CD4-positive, CD25-positive, alpha-beta regulatory T cell (primary cell): Measurements from ENCODE around the gene BBS2. TPM values are rescaled to one million over a fixed set of nuclear protein-coding genes. Genes with fewer than 3 reads are reported as not detected.

Experiments
- ATAC-seq, 2 donors: fragments of 150-1000 bp; cut with Tn5 transposase; one replicate each; pipeline ENCODE4 v1.10.0; 2021; ENCODE audit warnings: low read depth in 2 of 2, moderate number of reproducible peaks in 2 of 2, moderate library complexity in 1 of 2
- DNase-seq, 3 donors: peaks; one replicate each; pipeline versions ENCODE4 v3.0.0 to v3.0.0-alpha.2; 2012 to 2022; ENCODE audit warnings: mixed read lengths in 1 of 3
- H3K27ac ChIP-seq: one replicate; pipeline ENCODE4 v1.7.0; 2013; ENCODE audit warnings: mild to moderate bottlenecking, low read length; ENCODE audit not compliant: insufficient read depth, poor library complexity, severe bottlenecking
- H3K27me3 ChIP-seq: one replicate; pipeline ENCODE4 v1.7.0; 2013; ENCODE audit warnings: low read length; ENCODE audit not compliant: control insufficient read depth, insufficient read depth
- H3K36me3 ChIP-seq: one replicate; pipeline ENCODE4 v1.7.0; 2013; ENCODE audit warnings: mild to moderate bottlenecking, low read length, moderate library complexity; ENCODE audit not compliant: control insufficient read depth, insufficient read depth
- H3K4me1 ChIP-seq: 2 replicates; pipeline ENCODE4 v1.7.0; 2013; ENCODE audit warnings: mild to moderate bottlenecking, low read length; ENCODE audit not compliant: insufficient read depth, control insufficient read depth, poor library complexity, severe bottlenecking
- H3K4me3 ChIP-seq: one replicate; pipeline ENCODE4 v1.7.0; 2013; ENCODE audit warnings: low read depth, mild to moderate bottlenecking, low read length, moderate library complexity
- H3K9me3 ChIP-seq, 2 experiments: 1 replicate in 1 of 2; 2 replicates in 1 of 2; pipeline ENCODE4 v1.7.0; 2013; ENCODE audit warnings: low read length in 2 of 2, mild to moderate bottlenecking in 1 of 2, moderate library complexity in 1 of 2; ENCODE audit not compliant: control insufficient read depth in 2 of 2
- H3K27ac Mint-ChIP-seq, 3 donors: one replicate each; pipeline ENCODE4 v1.8.0; 2020 to 2022; ENCODE audit warnings: mild to moderate bottlenecking in 3 of 3, mixed read lengths in 3 of 3, moderate library complexity in 2 of 3
- H3K27me3 Mint-ChIP-seq: one replicate; pipeline ENCODE4 v1.8.0; 2022; ENCODE audit warnings: mild to moderate bottlenecking, mixed read lengths
- H3K36me3 Mint-ChIP-seq: one replicate; pipeline ENCODE4 v1.8.0; 2020; ENCODE audit warnings: mixed read lengths
- H3K4me1 Mint-ChIP-seq, 4 donors: one replicate each; pipeline ENCODE4 v1.8.0; 2020 to 2022; ENCODE audit warnings: mixed read lengths in 4 of 4, mild to moderate bottlenecking in 1 of 4
- H3K4me3 Mint-ChIP-seq, 4 donors: one replicate each; pipeline ENCODE4 v1.8.0; 2020 to 2022; ENCODE audit warnings: mild to moderate bottlenecking in 4 of 4, mixed read lengths in 4 of 4, moderate library complexity in 3 of 4
- H3K9me3 Mint-ChIP-seq, 7 donors: one replicate each; pipeline ENCODE4 v1.8.0; 2020 to 2022; ENCODE audit warnings: mixed read lengths in 7 of 7, mild to moderate bottlenecking in 3 of 7, moderate library complexity in 2 of 7
- polyA plus RNA-seq, 4 donors: library from polyadenylated mRNA; unstranded; fragments of 300-500 nt; fragmentation: Illumina TruSeq; gene quantifications; one replicate each; pipeline ENCODE4 v1.2.3, GENCODE V29; 2021
- total RNA-seq: library from RNA; stranded (reverse); gene quantifications from one replicate; pipeline ENCODE4 v1.2.3, GENCODE V29; 2022

BBS2 gene
- total and polyA plus RNA-seq, 5 donors from 2014 or later, result 24.8 to 46.5 (median 37.0) TPM

DNA sequence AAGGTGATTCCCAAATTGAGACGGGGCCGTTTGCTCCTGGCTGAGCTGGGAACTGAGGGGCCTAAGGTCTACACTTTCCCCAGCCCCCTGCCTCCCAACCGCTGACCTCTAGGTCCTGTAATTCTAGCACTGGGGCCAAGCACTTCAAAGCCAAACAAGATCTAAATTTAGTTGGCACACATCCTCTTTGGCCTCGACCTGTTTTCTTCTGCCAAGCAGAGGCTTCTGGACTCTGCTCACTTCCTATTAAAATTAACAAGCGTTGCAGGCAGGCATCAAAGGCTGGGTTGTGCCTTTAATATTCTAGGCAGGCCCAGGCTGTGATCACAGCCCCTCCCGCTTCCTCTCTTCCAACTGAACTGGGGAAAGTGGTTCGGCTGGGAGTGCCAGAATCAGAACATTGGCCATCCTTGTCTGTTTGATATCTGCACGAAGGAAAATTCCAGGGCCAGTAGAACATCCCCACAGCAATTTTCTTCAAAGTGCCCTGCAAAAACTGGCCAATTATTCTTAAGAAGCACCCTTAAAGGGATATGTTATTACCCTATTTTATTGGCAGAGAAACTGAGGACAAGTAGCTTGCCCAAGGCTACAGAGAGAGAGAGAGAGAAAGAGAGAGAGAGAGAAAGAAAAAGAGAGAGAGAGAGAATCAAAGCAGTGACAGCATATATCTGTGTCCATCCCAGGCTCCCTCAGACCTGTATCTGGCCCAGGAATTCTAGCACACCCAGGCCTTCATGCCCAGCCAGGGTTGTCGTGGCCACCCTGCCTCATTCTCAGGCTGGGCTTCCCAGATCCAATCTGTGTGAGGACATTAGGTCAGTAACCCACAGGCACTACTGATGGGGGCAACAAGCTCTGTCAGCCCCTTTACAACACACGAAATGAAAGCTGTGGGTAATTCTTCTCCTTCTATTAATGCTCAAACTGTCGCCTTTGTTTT is 32.2 kb upstream of the BBS2 start:
- H3K9me3 ChIP-seq, result no peaks in the 10 kb centered on the region

DNA sequence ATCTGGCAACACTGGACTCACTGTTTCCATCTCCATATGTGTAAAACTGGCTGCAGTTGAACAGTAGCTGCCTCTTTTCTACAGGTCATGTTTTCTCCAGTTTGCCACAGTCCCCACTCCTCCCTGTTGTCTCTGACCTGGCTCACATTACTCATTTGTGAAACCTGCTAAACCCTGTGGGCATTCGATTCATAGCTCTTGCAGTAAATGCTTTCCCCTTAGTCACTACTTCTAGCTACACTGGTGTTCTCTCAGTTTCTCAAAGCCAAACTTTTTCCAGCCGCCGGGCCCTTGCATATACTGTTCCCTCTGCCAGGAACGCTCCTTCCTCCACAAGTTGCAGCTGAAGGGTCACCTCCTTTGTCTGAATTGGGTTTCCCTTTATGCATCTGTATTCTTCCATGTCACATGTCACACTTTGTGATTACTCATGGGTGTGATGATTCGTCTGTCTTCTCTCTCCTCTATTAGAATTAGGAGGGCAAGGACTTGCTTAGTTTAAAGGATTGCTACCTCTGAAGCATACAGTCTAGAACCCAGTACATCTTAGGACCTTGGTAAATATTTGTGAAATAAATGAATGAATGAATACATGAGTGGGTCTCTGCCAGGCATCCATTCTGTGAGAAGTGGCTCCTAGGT is 30.0 kb upstream of the BBS2 start:
- Mint-ChIP-seq H3K27ac (no peak overlapping the region), H3K36me3 (no peaks in the 10 kb centered on the region), H3K4me3 (no peak overlapping the region), H3K4me1 (peaks cover 6 to 19% (median 9%) of the 10 kb centered on the region in 4 donors), H3K27me3 (peaks cover 36% of the 10 kb centered on the region), H3K9me3 (no peaks in the 10 kb centered on the region)
- peaks cover 7% of the 10 kb centered on the region for H3K4me1 ChIP-seq
- no peaks in the 10 kb centered on the region for H3K9me3 ChIP-seq
- no peaks in the 10 kb centered on the region for H3K36me3 ChIP-seq
- DNase-seq, result no peak
- H3K27ac ChIP-seq, result no peak overlapping the region
- H3K4me3 ChIP-seq, result no peak overlapping the region
- no peaks in the 10 kb centered on the region for H3K27me3 ChIP-seq
- ATAC-seq, result no peak

More for the DNA sequence above, 32.2 kb upstream of the BBS2 start:
- no peak for ATAC-seq
- no peak overlapping the region for H3K4me3 ChIP-seq
- H3K27me3 ChIP-seq, result no peaks in the 10 kb centered on the region
- Mint-ChIP-seq H3K4me1 (peaks cover 6 to 16% (median 9%) of the 10 kb centered on the region in 4 donors), H3K27ac (no peak overlapping the region), H3K4me3 (no peak overlapping the region), H3K36me3 (no peaks in the 10 kb centered on the region), H3K27me3 (peaks cover 47% of the 10 kb centered on the region), H3K9me3 (no peaks in the 10 kb centered on the region)
- H3K4me1 ChIP-seq, result peaks cover 7% of the 10 kb centered on the region
- H3K36me3 ChIP-seq, result no peaks in the 10 kb centered on the region
- DNase-seq, result no peak
- H3K27ac ChIP-seq, result no peak overlapping the region

DNA sequence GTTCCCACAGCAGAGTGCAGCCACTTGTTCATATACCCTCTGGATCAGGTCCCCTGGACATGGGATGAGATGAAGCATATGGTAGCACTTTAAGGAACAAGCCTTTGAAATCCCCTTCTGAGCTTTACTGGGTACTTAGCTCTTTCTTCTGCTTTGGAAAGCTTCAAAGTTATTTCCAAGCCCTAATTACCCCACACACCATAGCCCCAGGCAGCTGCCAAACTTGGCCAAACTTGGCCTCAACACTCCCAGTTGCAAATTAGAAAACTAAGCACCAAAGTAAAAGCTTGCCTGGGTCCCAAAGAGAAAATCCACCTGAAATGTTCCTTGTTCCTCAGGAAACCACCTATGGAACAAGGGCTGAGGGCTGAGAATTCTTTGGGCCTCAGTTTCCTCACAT is 29.3 kb upstream of the BBS2 start:
- Mint-ChIP-seq H3K9me3 (no peaks in the 10 kb centered on the region), H3K4me3 (no peak overlapping the region), H3K27me3 (peaks cover 32% of the 10 kb centered on the region), H3K36me3 (no peaks in the 10 kb centered on the region), H3K4me1 (peaks cover 6 to 19% (median 9%) of the 10 kb centered on the region in 4 donors), H3K27ac (no peak overlapping the region)
- Histone ChIP-seq H3K27ac (no peak overlapping the region), H3K9me3 (no peaks in the 10 kb centered on the region), H3K4me3 (no peak overlapping the region), H3K27me3 (no peaks in the 10 kb centered on the region), H3K4me1 (peaks cover 7% of the 10 kb centered on the region), H3K36me3 (no peaks in the 10 kb centered on the region)
- ATAC-seq (no peak), DNase-seq (no peak)

DNA sequence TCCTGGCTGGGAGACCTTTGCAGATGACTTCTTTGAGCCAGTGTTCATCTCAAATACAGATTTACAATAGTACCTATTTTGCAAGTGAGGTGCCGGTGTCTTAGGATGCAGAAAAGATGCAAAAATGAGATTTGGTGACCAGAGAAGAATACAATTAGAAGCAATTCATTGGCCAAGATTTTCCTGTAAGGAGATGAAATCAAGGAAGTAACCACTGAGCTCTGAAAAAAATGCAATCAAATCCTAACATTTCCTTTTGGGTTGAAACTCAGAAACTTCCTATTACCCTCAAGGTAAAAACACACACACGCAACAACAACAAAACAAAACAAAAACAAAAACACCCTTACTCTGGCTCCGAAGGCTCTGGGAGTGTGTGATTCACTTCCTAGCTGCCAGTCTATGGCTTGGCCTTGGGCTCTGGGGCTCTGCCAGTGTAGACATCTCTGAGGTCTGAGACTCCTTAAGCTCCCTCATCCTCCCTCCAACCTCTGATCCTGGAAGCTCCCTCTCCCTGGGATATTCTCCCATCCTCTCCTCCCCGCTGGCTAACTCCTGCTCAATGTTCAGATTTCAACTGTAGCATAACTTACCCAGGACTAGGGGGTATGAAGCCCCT is 28.2 kb upstream of the BBS2 start:
- Histone ChIP-seq H3K4me1 (peaks cover 7% of the 10 kb centered on the region), H3K27me3 (no peaks in the 10 kb centered on the region), H3K4me3 (peak overlapping the region; percentile 40), H3K36me3 (no peaks in the 10 kb centered on the region), H3K9me3 (no peaks in the 10 kb centered on the region), H3K27ac (no peak overlapping the region)
- Mint-ChIP-seq H3K36me3 (no peaks in the 10 kb centered on the region), H3K9me3 (no peaks in the 10 kb centered on the region), H3K4me3 (no peak overlapping the region), H3K27ac (peak overlapping the region in 2 of 3 donors; percentile 72 to 85), H3K4me1 (peaks cover 6 to 19% (median 9%) of the 10 kb centered on the region in 4 donors), H3K27me3 (peaks cover 29% of the 10 kb centered on the region)
- no peak for ATAC-seq
- DNase-seq, result no peak

DNA sequence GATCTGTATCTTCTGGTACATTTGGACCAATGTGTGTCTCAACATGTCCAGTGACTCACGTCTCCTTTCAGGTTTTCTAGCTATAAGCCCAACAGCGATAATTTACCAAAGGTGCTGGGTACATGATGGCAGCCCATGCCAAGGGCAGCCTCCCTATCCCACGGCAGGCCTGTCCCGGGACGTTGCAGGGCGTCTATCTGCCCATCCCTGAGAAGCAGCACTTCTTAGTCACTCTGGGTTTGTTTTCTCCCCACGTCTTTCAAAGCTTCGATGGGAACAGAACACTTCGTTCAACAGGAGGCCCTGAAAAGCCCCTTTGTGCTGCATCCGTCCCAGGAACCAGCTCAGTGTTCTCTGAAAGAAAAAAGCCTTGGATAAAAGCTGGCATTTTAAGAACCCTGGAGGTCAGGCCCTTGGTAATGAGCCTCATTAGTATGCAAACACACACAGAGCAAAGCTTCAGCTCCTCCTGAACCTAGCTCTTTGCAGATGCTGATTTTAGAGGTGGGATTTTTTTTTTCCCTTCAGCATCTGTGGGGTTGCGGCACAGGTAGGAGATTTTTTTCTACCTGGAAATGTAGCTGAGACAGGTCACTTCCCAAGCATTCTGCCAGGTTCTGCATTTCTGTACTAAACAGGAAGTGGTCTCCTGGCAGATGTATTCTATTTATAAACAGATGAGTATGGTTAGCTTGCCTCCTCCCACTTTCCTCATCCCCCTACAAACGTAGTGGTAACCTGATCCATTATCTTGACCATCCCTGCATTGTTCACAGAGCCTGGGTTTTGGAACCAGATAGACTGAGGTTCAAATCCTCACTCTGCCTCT is 27.5 kb upstream of the BBS2 start:
- Histone ChIP-seq H3K9me3 (no peaks in the 10 kb centered on the region), H3K4me3 (peak overlapping the region; percentile 40), H3K36me3 (no peaks in the 10 kb centered on the region), H3K4me1 (peaks cover 7% of the 10 kb centered on the region), H3K27ac (no peak overlapping the region), H3K27me3 (no peaks in the 10 kb centered on the region)
- DNase-seq (peak in 2 of 3 donors; percentile 2 to 13), ATAC-seq (peak in 1 of 2 donors; percentile 46)
- peaks cover 6 to 19% (median 9%) of the 10 kb centered on the region in 4 donors for H3K4me1 Mint-ChIP-seq
- H3K27me3 Mint-ChIP-seq, result peaks cover 28% of the 10 kb centered on the region
- peak overlapping the region in 2 of 3 donors; percentile 72 to 85 for H3K27ac Mint-ChIP-seq
- no peak overlapping the region for H3K4me3 Mint-ChIP-seq
- H3K36me3 Mint-ChIP-seq, result no peaks in the 10 kb centered on the region
- no peaks in the 10 kb centered on the region for H3K9me3 Mint-ChIP-seq

DNA sequence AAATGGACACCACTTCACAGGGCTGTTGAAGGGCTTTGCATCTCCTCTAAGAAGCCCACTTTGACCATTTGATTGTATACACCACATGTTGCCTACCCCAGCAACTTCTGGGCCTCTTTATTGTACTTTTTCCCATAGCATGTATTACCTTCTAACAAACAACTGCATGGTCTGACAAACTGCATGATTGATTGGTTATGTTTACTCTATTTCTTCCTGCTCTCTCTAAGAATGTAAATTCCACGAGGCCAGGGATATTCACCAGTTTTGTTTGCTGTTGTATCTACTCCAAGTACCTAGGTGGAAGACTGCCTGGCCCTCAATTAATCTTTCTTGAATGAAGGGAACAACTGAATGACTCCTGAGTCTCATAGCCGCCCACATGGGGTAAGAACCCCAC is 22.2 kb upstream of the BBS2 start:
- Mint-ChIP-seq H3K27ac (peak overlapping the region in 1 of 3 donors; percentile 1), H3K4me1 (peaks cover 0 to 3% (median 0%) of the 10 kb centered on the region in 4 donors), H3K36me3 (no peaks in the 10 kb centered on the region), H3K4me3 (no peak overlapping the region), H3K27me3 (peaks cover 28% of the 10 kb centered on the region), H3K9me3 (peaks cover 0 to 3% (median 0%) of the 10 kb centered on the region in 7 donors)
- Histone ChIP-seq H3K27me3 (no peaks in the 10 kb centered on the region), H3K27ac (no peak overlapping the region), H3K4me1 (no peaks in the 10 kb centered on the region), H3K9me3 (no peaks in the 10 kb centered on the region), H3K4me3 (no peak overlapping the region), H3K36me3 (no peaks in the 10 kb centered on the region)
- ATAC-seq, result no peak
- DNase-seq, result no peak

DNA sequence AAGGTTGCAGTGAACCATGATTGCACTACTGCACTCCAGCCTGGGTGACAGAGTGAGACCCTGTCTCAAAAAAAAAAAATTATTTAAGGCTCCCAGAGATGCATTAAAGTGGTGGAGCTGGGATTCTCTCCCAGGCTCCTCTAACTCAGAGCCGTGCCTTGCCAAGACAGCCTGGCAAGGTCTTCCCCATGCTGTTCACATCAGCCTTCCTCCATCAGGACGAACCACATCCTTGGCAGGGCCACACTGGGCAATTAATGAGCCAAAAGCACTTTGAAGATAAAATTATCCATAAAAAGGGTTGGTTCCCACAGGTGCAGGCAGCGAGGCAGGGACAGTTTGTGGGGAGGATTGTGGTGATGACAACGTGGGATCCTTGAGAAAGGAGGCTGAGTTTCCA is 19.8 kb upstream of the BBS2 start:
- Histone ChIP-seq H3K4me3 (no peak overlapping the region), H3K27me3 (peaks cover 7% of the 10 kb centered on the region), H3K27ac (no peak overlapping the region), H3K9me3 (no peaks in the 10 kb centered on the region), H3K4me1 (no peaks in the 10 kb centered on the region), H3K36me3 (no peaks in the 10 kb centered on the region)
- Mint-ChIP-seq H3K27me3 (peaks cover 48% of the 10 kb centered on the region), H3K36me3 (no peaks in the 10 kb centered on the region), H3K4me1 (no peaks in the 10 kb centered on the region), H3K9me3 (peaks cover 0 to 3% (median 0%) of the 10 kb centered on the region in 7 donors), H3K4me3 (no peak overlapping the region), H3K27ac (no peak overlapping the region)
- no peak for ATAC-seq
- DNase-seq, result no peak
